Measurements from ENCODE around the gene DSCAM.

DSCAM gene

GRCh38 chr21:40164905-40165772, 681.8 kb downstream of the DSCAM start:
- DNase-seq (ENCODE audit: low read depth): no peak

- no peak for DNase-seq (ENCODE audit: low read depth)
Observed at GRCh38 chr21:40162075-40162474, 684.9 kb downstream of the DSCAM start.

- DNase-seq (ENCODE audit: low read depth): no peak
Observed at GRCh38 chr21:40160911-40161310, 686.0 kb downstream of the DSCAM start.

- no peak for DNase-seq (ENCODE audit: low read depth)
Observed at GRCh38 chr21:40158366-40158765, 688.6 kb downstream of the DSCAM start.

GRCh38 chr21:40155563-40155962, 691.4 kb downstream of the DSCAM start:
- no peak for DNase-seq (ENCODE audit: low read depth)

GRCh38 chr21:40153351-40153750, 693.6 kb downstream of the DSCAM start:
- DNase-seq (ENCODE audit: low read depth): no peak

GRCh38 chr21:40152476-40152875, 694.5 kb downstream of the DSCAM start:
- DNase-seq (ENCODE audit: low read depth): no peak

GRCh38 chr21:40151611-40152010, 695.3 kb downstream of the DSCAM start:
- DNase-seq (ENCODE audit: low read depth): no peak

GRCh38 chr21:40146216-40146837, 700.6 kb downstream of the DSCAM start:
- DNase-seq (ENCODE audit: low read depth): no peak

- no peak for DNase-seq (ENCODE audit: low read depth)
Observed at GRCh38 chr21:40143822-40144525, 703.0 kb downstream of the DSCAM start.

- no peak for DNase-seq (ENCODE audit: low read depth)
Observed at GRCh38 chr21:40141621-40142020, 705.3 kb downstream of the DSCAM start.

GRCh38 chr21:40140675-40141074, 706.3 kb downstream of the DSCAM start:
- DNase-seq (ENCODE audit: low read depth): no peak

- DNase-seq (ENCODE audit: low read depth): no peak
Observed at GRCh38 chr21:40139636-40140035, 707.3 kb downstream of the DSCAM start.

- DNase-seq (ENCODE audit: low read depth): no peak
Observed at GRCh38 chr21:40136571-40136970, 710.4 kb downstream of the DSCAM start.

GRCh38 chr21:40134731-40135492, 712.0 kb downstream of the DSCAM start:
- DNase-seq (ENCODE audit: low read depth): no peak

GRCh38 chr21:40130476-40130875, 716.5 kb downstream of the DSCAM start:
- no peak for DNase-seq (ENCODE audit: low read depth)

- DNase-seq (ENCODE audit: low read depth): no peak
Observed at GRCh38 chr21:40129809-40130208, 717.1 kb downstream of the DSCAM start.

GRCh38 chr21:40128891-40129290, 718.1 kb downstream of the DSCAM start:
- DNase-seq (ENCODE audit: low read depth): no peak

GRCh38 chr21:40120940-40121575, 725.9 kb downstream of the DSCAM start:
- DNase-seq (ENCODE audit: low read depth): no peak

- no peak for DNase-seq (ENCODE audit: low read depth)
Observed at GRCh38 chr21:40118527-40118926, 728.4 kb downstream of the DSCAM start.

GRCh38 chr21:40117236-40117635, 729.7 kb downstream of the DSCAM start:
- DNase-seq (ENCODE audit: low read depth): no peak

GRCh38 chr21:40115775-40116174, 731.2 kb downstream of the DSCAM start:
- no peak for DNase-seq (ENCODE audit: low read depth)

Data from fibroblast of gingiva (primary cell).